AG09309 (cell line): ENCODE measurements around the gene HSD17B14.
"Not testable (repeated sequence)": the region's sequence is repeated elsewhere in the genome, so short reads cannot be mapped to it uniquely, and the experiment has no call there.

Source experiments
- DNase-seq: peaks from one replicate; pipeline ENCODE4 v3.0.0-alpha.2; 2010; ENCODE audit warnings: low read depth
- H3K4me3 ChIP-seq: 2 replicates; pipeline ENCODE4 v1.5.1; 2011; ENCODE audit warnings: mild to moderate bottlenecking, low read depth, low read length, moderate library complexity; ENCODE audit not compliant: control insufficient read depth
- TF ChIP-seq, protein P1 (sequence below): IDR thresholded peaks from 2 replicates; pipeline ENCODE4 v1.5.1; 2011; ENCODE audit warnings: mild to moderate bottlenecking, low read depth, low read length, inconsistent platforms; ENCODE audit not compliant: insufficient read depth, control insufficient read depth; ENCODE audit errors: missing control alignments

Gene HSD17B14

DNA sequence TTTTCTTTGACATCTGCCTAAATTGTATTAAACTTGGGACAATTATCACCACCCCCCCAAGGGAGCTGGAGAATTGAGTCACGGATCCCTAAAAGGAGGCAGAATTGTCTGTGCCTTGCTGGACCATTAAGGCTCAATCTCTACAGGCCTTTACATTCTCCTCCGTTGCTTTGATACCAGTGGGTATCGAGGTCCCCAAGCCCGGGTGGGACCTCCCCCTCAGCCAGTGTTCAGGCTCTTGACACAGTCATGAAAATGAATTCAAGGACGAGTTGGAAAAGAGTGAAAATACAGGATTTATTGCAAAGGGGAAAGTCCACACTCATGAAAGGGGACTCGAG lies 41.5 kb upstream of the HSD17B14 start:
- no peak overlapping the region for H3K4me3 ChIP-seq
- DNase-seq, result no peak
- TF ChIP-seq, protein P1, sequence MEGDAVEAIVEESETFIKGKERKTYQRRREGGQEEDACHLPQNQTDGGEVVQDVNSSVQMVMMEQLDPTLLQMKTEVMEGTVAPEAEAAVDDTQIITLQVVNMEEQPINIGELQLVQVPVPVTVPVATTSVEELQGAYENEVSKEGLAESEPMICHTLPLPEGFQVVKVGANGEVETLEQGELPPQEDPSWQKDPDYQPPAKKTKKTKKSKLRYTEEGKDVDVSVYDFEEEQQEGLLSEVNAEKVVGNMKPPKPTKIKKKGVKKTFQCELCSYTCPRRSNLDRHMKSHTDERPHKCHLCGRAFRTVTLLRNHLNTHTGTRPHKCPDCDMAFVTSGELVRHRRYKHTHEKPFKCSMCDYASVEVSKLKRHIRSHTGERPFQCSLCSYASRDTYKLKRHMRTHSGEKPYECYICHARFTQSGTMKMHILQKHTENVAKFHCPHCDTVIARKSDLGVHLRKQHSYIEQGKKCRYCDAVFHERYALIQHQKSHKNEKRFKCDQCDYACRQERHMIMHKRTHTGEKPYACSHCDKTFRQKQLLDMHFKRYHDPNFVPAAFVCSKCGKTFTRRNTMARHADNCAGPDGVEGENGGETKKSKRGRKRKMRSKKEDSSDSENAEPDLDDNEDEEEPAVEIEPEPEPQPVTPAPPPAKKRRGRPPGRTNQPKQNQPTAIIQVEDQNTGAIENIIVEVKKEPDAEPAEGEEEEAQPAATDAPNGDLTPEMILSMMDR, result no peak

DNA sequence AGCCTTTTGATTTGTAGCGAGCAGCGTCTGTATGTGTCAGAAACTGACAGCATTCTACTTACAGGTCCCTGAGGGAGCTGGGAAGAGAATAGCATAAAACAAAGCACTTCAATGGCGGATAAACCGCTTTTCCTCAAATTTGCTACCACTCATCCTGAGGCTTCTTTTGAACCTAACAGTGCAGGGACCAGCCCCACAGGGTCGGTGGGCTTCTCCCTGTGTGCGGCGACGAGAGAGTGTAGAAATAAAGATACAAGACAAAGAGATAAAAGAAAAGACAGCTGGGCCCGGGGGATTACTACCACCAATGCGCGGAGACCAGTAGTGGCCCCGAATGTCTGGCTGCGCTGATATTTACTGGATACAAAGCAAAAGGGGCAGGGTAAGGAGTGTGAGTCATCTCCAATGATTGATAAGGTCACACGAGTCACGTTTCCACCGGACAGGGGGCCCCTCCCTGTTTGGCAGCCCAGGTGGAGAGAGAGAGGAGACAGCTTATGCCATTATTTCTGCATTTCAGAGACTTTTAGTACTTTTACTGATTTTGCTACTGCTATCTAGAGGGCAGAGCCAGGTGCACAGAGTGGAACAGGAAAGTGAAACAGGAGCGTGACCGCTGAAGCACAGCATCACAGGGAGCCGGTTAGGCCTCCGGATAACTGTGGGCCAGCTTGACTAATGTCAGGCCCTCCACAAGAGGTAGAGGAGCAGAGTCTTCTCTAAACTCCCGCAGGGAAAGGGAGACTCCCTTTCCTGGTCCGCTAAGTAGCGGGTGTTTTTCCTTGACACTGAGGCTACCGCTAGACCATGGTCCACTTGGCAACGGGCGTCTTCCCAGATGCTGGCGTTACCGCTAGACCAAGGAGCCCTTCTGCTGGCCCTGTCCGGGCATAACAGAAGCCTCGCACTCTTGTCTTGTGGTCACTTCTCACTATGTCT lies 40.0 kb upstream of the HSD17B14 start:
- H3K4me3 ChIP-seq, result peak overlapping the region; percentile 97

DNA sequence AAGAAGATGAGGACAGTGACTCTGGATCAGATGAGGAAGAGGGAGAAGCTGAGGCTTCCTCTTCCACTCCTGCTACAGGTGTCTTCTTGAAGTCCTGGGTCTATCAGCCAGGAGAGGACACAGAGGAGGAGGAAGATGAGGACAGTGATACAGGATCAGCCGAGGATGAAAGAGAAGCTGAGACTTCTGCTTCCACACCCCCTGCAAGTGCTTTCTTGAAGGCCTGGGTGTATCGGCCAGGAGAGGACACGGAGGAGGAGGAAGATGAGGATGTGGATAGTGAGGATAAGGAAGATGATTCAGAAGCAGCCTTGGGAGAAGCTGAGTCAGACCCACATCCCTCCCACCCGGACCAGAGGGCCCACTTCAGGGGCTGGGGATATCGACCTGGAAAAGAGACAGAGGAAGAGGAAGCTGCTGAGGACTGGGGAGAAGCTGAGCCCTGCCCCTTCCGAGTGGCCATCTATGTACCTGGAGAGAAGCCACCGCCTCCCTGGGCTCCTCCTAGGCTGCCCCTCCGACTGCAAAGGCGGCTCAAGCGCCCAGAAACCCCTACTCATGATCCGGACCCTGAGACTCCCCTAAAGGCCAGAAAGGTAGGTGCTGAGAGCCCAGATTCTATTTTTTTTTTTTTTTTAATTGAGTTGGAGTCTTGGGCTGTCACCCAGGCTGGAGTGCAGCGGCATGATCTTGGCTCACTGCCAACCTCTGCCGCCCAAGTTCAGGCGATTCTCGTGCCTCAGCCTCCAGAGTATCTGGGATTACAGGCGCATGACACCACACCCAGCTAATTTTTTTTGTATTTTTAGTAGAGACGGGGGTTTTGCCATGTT lies 38.2 kb upstream of the HSD17B14 start:
- H3K4me3 ChIP-seq, result peak overlapping the region; percentile 97

More for the DNA sequence above, 40.0 kb upstream of the HSD17B14 start:
- DNase-seq, result not testable (repeated sequence)

DNA sequence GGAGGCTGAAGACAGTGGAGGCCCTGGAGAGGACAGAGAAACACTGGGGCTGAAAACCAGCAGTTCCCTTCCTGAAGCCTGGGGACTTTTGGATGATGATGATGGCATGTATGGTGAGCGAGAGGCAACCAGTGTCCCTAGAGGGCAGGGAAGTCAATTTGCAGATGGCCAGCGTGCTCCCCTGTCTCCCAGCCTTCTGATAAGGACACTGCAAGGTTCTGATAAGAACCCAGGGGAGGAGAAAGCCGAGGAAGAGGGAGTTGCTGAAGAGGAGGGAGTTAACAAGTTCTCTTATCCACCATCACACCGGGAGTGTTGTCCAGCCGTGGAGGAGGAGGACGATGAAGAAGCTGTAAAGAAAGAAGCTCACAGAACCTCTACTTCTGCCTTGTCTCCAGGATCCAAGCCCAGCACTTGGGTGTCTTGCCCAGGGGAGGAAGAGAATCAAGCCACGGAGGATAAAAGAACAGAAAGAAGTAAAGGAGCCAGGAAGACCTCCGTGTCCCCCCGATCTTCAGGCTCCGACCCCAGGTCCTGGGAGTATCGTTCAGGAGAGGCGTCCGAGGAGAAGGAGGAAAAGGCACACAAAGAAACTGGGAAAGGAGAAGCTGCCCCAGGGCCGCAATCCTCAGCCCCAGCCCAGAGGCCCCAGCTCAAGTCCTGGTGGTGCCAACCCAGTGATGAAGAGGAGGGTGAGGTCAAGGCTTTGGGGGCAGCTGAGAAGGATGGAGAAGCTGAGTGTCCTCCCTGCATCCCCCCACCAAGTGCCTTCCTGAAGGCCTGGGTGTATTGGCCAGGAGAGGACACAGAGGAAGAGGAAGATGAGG lies 37.4 kb upstream of the HSD17B14 start:
- H3K4me3 ChIP-seq, result peak overlapping the region; percentile 97
- no peak for DNase-seq
- TF ChIP-seq, protein P1, result no peak

More for the DNA sequence above, 38.2 kb upstream of the HSD17B14 start:
- TF ChIP-seq, protein P1, result no peak
- DNase-seq, result no peak

DNA sequence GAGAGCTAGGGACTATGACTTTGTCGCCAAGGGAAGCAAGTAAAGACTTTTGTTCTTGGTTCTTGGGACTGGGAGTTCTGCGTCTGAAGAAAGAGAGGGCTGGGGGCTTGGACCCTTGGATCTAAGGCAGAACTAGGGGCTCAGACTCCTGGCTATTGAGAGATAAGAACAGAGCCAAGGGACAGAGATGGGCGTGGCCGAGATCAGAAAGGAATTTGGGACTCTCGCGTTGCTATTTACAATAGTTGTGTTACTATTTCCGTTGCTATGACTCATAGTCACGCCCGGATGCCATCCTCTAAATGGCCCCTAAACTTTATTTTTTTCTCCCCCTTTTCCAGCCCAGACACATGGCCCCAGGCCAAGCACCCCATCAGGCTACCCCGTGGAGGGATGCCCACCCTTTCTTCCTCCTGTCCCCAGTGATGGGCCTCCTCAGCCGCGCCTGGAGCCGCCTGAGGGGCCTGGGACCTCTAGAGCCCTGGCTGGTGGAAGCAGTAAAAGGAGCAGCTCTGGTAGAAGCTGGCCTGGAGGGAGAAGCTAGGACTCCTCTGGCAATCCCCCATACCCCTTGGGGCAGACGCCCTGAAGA lies 36.7 kb upstream of the HSD17B14 start:
- TF ChIP-seq, protein P1, result no peak
- peak; percentile 88 for DNase-seq
- H3K4me3 ChIP-seq, result peak overlapping the region; percentile 97

DNA sequence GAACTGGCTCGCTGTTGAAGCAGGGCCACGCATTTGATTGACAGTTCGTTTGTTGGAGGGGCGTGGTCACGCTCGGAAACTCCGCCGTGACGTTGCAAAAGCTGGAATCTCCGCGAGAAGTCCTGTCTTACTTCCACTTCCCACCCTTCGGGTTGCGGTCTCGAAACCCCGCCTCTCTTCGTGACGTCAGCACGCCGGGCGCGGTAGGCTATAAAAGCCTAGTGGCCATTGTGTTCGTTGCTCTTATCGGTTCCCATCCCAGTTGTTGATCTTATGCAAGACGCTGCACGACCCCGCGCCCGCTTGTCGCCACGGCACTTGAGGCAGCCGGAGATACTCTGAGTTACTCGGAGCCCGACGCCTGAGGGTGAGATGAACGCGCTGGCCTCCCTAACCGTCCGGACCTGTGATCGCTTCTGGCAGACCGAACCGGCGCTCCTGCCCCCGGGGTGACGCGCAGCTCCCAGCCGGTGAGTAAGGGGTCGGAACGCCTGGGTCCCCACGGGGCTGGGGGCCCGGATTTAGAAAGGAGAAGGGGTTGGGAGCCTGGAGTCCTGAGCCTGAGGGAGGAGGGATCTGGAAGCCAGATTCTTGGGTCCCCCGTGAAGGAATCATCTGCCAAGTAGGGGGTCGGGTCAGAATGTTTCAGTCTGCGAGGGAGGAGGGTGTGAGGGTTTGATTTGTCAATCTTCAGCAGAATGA lies 36.0 kb upstream of the HSD17B14 start, which contains the start of gene PPP1R15A:
PPP1R15A (plus strand) TSS at position 240 of the 702 bp plus-strand sequence. CDS start 813 bp downstream, outside the sequence.
- H3K4me3 ChIP-seq, result peak within 1 kb of the TSS; percentile 97
- TF ChIP-seq, protein P1, result no peak
- peak; percentile 90 for DNase-seq

DNA sequence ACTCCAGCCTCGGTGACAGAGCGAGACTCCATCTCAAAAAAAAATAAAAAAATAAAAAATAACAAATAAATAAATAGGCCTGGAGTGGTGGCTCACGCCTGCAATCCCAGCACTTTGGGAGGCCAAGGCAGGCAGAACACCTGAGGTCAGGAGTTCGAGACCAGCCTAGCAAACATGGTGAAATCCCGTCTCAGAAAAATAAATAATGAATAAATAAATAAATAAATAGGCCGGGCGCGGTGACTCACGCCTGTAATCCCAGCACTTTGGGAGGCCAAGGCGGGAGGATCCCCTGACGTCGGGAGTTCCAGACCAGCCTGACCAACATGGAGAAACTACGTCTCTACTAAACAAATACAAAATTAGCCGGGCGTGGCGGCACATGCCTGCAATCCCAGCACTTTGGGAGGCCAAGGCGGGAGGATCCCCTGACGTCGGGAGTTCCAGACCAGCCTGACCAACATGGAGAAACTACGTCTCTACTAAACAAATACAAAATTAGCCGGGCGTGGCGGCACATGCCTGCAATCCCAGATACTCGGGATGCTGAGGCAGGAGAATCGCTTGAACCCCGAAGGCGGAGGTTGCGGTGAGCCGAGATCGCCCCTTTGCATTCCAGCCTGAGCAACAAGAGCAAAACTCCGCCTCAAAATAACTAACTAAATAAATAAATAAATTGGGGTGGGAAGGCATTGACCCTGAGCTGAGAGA lies 35.3 kb upstream of the HSD17B14 start:
- not testable (repeated sequence) for DNase-seq, H3K4me3 ChIP-seq
